HG02678 (cell line): ENCODE data around the gene TNS1.

Experiments used
- ATAC-seq: cut with Tn5 transposase; IDR thresholded peaks from one replicate; pipeline ENCODE4 v1.9.1; 2021; ENCODE audit warnings: mild to moderate bottlenecking, moderate library complexity; ENCODE audit not compliant: unreplicated experiment

TNS1 gene

GRCh38 chr2:217880287-217880889 is 122.4 kb downstream of the TNS1 start:
- no peak for ATAC-seq

- no peak for ATAC-seq
These were observed 123.7 kb downstream of the TNS1 start for GRCh38 chr2:217878915-217879590.

GRCh38 chr2:217877866-217878265 is 124.9 kb downstream of the TNS1 start:
- no peak for ATAC-seq

- no peak for ATAC-seq
These were observed 126.6 kb downstream of the TNS1 start for GRCh38 chr2:217876253-217876570.

GRCh38 chr2:217875556-217876252 is 127.1 kb downstream of the TNS1 start:
- no peak for ATAC-seq

GRCh38 chr2:217875138-217875537 is 127.7 kb downstream of the TNS1 start:
- no peak for ATAC-seq

- ATAC-seq, result no peak
These were observed 129.4 kb downstream of the TNS1 start for GRCh38 chr2:217873371-217873770.

- ATAC-seq, result no peak
These were observed 130.5 kb downstream of the TNS1 start for GRCh38 chr2:217872319-217872718.

GRCh38 chr2:217870528-217871011 is 132.2 kb downstream of the TNS1 start:
- ATAC-seq, result no peak

- no peak for ATAC-seq
These were observed 133.9 kb downstream of the TNS1 start for GRCh38 chr2:217868911-217869334.

GRCh38 chr2:217868265-217868892 is 134.4 kb downstream of the TNS1 start:
- ATAC-seq, result no peak

- no peak for ATAC-seq
These were observed 136.3 kb downstream of the TNS1 start for GRCh38 chr2:217866457-217866856.

GRCh38 chr2:217864963-217865772 is 137.6 kb downstream of the TNS1 start:
- peak; percentile 60 for ATAC-seq

GRCh38 chr2:217863883-217864282 is 138.9 kb downstream of the TNS1 start:
- no peak for ATAC-seq

GRCh38 chr2:217861334-217861877 is 141.4 kb downstream of the TNS1 start:
- no peak for ATAC-seq

- ATAC-seq, result no peak
These were observed 142.9 kb downstream of the TNS1 start for GRCh38 chr2:217859926-217860325.

- ATAC-seq, result no peak
These were observed 144.0 kb downstream of the TNS1 start for GRCh38 chr2:217858519-217859491.

GRCh38 chr2:217857624-217858506 is 144.9 kb downstream of the TNS1 start:
- ATAC-seq, result no peak
